ENCODE measurements around the gene BBS9. TPM values are rescaled to one million over a fixed set of nuclear protein-coding genes. Genes with fewer than 3 reads are reported as not detected.

BBS9 gene
- polyA plus RNA-seq, 3 donors = 2.7 to 10.6 (median 4.8) TPM

DNA sequence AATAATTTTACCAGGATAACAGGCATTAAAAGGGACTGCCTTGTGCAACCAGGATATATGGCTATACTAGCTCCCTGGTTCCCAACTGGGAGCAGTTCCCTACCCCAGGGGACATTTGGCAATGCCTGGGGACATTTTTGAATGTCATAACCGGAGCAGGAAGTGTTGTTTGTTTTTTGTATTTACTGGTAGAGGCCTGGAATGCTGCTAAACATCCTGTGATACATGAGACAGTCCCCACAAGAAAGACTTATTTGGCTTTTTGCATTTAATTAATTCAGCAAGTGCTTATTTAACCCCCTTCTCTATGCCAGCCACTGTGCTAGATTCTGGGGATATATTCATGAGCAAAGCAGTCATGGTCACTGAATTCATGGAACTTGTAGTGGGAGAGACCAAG, 181.2 kb downstream of the BBS9 start:
- 55 to 57% (median 55%) methylated on average over 1 of the region's 1 CpG for WGBS, 3 donors
- no peak overlapping the region for H3K27ac ChIP-seq (ENCODE audit: low read depth, low read length)

DNA sequence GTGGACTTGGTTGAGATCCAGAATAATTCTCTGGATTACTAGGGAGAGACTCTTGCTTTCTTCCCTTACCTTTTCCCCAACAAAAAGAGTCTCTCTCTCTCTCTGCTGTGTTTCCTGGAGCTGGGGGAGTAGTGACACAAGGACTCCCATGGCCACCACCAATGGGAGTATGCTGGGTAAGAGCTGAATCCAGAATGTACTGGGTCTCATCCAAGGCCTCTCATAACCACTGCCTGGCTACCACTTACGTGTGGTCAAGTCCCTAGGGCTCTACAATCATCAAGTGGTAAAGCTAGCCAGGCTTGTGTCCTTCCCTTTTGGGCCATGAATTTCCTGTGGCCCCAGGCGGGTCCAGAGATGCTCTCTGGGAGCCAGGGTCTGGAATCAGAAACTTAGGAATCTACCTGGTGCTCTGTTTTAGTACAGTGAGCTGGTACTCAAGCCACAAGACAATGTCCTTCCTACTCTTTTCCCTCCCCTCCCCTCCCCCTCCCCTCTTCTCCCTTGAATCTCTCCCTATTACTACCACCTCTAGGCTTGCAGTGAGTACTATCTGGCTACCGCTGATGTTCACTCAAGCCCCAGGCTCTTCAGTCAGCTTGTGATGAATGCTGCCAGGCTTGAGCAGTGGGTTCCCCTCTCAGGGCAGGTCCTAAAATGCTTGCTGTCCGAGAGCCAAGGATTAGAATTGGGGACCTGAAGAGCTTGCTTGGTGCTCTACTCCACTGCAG, 196.6 kb downstream of the BBS9 start:
- H3K27ac ChIP-seq (ENCODE audit: low read depth, low read length) = no peak overlapping the region
- WGBS, 3 donors = 90 to 94% (median 93%) methylated on average over 4 of the region's 4 CpGs

GRCh38 chr7:33326485-33326848, 197.1 kb downstream of the BBS9 start:
- H3K27ac ChIP-seq (ENCODE audit: low read depth, low read length) = no peak overlapping the region
- WGBS, 3 donors = 81 to 98% (median 98%) methylated on average over 3 of the region's 3 CpGs

DNA sequence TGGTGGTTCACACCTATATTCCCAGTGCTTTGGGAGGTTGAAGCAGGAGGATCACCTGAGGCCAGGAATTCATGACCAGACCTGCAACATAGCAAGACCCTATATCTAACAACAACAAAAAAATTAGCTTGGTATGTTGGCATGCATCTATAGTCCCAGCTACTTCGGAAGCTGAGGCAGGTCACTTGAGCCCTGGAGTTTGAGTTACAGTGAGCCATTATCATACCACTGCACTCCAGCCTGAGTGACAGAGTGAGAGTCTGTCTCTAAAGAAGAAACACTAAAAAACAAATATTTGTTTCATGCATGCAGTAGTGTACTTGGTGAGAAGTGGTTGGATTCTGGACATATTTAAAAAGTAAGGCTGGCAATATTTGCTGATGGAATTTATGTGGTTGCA, 198.1 kb downstream of the BBS9 start:
- WGBS, 3 donors = 73 to 97% (median 90%) methylated on average over 1 of the region's 1 CpG
- H3K27ac ChIP-seq (ENCODE audit: low read depth, low read length) = no peak overlapping the region

GRCh38 chr7:33334349-33334748, 205.0 kb downstream of the BBS9 start:
- no peak overlapping the region for H3K27ac ChIP-seq (ENCODE audit: low read depth, low read length)
- 80 to 89% (median 88%) methylated on average over 3 of the region's 3 CpGs for WGBS, 3 donors

- 91 to 94% (median 93%) methylated on average over 2 of the region's 2 CpGs for WGBS, 3 donors
- no peak overlapping the region for H3K27ac ChIP-seq (ENCODE audit: low read depth, low read length)
Measured at GRCh38 chr7:33336820-33337219, 207.5 kb downstream of the BBS9 start.

DNA sequence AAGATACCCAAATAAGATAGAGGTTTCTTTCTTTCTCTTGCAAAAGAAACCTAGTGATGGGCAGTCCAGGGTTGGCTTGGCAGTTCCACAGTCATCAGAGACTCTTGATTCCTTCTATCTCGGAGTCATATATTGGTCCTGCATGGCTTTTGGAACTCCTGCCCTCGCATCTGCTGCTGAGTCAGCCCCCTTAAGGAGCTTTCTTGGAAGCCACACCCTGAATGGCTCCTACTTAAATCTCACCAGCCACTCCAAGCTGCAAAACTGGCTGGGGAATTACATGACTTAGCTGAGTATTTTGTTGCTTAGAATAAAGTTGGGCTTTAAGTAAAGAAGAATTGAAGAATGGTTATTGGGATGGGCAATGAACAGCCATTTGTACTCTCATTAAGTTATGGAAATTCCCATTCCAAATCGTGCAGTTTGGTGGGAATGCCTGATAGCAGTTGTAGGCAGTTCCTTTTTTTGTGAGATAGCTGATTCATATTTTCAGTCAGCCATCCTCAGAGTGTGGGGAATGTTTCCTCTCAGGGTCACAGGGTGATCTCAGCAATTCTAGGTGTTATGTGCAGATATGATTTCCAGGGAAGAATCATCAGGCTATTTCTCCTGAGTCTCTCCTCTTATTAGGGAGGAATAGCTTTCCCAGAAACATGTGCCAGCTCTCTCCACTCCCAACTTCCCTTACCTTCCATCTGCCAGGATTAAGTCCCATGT, 209.9 kb downstream of the BBS9 start:
- WGBS, 3 donors = 70 to 79% (median 74%) methylated on average over 3 of the region's 3 CpGs
- no peak overlapping the region for H3K27ac ChIP-seq (ENCODE audit: low read depth, low read length)

GRCh38 chr7:33346055-33346454, 216.7 kb downstream of the BBS9 start:
- WGBS, 3 donors = 98 to 99% (median 98%) methylated on average over 3 of the region's 3 CpGs

GRCh38 chr7:33350577-33350976, 221.2 kb downstream of the BBS9 start:
- 94 to 97% (median 96%) methylated on average over 7 of the region's 7 CpGs for WGBS, 3 donors
- no peak overlapping the region for H3K27ac ChIP-seq (ENCODE audit: low read depth, low read length)

More at GRCh38 chr7:33346055-33346454, 216.7 kb downstream of the BBS9 start:
- no peak overlapping the region for H3K27ac ChIP-seq (ENCODE audit: low read depth, low read length)

DNA sequence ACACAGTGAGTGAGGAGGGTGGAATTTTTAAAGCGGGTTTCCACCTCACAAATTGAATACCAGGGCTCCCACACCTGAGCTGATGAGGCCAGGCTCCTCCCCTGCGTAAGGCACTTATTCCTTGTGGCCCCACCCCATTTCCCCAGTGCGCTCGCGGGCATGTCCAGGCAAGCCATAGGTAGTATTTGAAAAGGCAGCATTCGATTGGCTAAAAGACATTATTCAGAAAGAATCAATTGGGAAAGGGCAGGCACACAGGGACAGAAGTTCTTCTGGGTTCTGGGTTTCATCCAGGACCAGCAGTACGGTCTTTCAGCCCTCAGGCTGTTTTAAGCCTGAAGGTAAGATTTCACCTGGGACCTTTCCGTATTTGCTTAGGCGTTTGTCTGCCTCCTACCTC, 222.3 kb downstream of the BBS9 start:
- 96 to 99% (median 97%) methylated on average over 9 of the region's 9 CpGs for WGBS, 3 donors
- H3K27ac ChIP-seq (ENCODE audit: low read depth, low read length) = no peak overlapping the region

- 69 to 88% (median 74%) methylated on average over 5 of the region's 5 CpGs for WGBS, 3 donors
- H3K27ac ChIP-seq (ENCODE audit: low read depth, low read length) = no peak overlapping the region
Measured at GRCh38 chr7:33354201-33354600, 224.8 kb downstream of the BBS9 start.

DNA sequence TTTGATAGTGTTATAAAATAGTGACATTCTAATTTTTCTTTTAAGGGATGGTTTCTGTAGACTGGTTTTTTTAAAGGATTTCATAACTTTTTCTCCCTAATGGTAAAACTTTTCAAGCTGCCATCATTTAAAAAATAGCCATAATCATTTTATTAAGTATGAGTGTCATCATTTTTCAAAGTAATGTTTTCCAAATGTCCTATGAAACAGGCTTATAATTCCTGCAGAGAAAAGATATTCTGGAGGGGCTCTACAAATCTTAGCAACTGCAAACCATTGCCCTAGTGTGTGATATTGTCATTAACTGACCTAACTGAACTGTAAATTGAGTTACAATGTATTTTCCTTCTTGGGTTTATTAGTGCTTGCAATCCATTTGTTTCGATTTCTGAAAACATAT, 226.0 kb downstream of the BBS9 start:
- WGBS, 3 donors = 94 to 96% (median 95%) methylated on average over 1 of the region's 1 CpG
- no peak overlapping the region for H3K27ac ChIP-seq (ENCODE audit: low read depth, low read length)

- WGBS, 3 donors = 89 to 94% (median 93%) methylated on average over 2 of the region's 2 CpGs
- no peak overlapping the region for H3K27ac ChIP-seq (ENCODE audit: low read depth, low read length)
Measured at GRCh38 chr7:33356336-33356735, 227.0 kb downstream of the BBS9 start.

GRCh38 chr7:33357846-33358245, 228.5 kb downstream of the BBS9 start:
- WGBS, 3 donors = 91 to 96% (median 94%) methylated on average over 2 of the region's 2 CpGs
- H3K27ac ChIP-seq (ENCODE audit: low read depth, low read length) = no peak overlapping the region

DNA sequence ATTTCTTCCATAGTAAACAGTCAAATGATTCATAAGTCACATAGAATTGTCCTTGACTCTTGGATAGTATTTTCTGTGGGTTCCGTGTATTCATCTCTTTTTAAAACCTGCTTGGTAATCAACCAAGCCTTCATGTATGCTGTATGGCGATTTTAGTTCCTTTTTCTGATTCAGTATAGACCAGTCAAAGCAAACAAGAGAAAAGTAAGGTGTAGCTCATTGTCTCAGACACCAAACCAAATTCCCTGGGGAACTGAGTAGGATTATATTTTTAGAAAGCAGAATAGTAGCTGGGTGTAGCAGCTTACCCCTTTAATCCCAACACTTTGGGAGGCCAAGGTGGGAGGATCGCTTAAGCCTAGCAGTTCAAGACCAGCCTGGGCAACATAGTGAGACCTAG, 240.5 kb downstream of the BBS9 start:
- no peak overlapping the region for H3K27ac ChIP-seq (ENCODE audit: low read depth, low read length)
- whole genome bisulfite sequencing, 3 donors = 89 to 98% (median 95%) methylated on average over 3 of the region's 3 CpGs

- no peak overlapping the region for H3K27ac ChIP-seq (ENCODE audit: low read depth, low read length)
- WGBS, 3 donors = 93 to 95% (median 94%) methylated on average over 3 of the region's 3 CpGs
Measured at GRCh38 chr7:33373195-33373594, 243.8 kb downstream of the BBS9 start.

DNA sequence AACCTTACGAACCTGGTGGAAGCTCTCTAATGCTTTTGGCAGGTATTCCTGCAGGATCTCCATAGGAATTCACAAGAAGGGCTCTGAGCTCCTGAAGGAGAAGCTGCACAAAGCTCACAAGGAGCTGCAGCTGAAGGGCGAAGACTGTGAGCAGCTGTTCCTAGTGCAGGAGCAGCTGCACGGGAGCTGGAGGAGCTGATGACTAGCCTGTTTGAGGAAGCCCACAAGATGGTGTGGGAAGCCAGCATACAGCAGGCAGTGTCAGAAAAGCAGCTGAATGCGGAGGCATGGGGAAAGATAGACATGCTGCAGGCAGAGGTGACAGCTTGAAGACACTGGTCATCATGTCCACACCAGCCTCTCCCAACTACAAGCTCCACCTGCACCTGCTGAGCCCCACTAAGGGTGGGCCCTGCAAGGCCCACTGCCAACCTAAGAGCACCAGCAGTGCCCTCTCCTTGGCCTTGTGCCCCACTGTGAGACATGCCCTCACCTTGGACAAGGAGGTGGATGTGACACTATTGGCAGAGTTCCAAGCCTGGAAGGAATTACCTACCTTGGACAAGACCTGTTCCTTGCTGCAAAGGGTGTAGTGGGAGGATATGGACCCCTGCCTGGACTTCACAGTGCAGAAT, 250.6 kb downstream of the BBS9 start:
- H3K27ac ChIP-seq (ENCODE audit: low read depth, low read length) = no peak overlapping the region
- WGBS, 3 donors = 92 to 98% (median 96%) methylated on average over 4 of the region's 4 CpGs

DNA sequence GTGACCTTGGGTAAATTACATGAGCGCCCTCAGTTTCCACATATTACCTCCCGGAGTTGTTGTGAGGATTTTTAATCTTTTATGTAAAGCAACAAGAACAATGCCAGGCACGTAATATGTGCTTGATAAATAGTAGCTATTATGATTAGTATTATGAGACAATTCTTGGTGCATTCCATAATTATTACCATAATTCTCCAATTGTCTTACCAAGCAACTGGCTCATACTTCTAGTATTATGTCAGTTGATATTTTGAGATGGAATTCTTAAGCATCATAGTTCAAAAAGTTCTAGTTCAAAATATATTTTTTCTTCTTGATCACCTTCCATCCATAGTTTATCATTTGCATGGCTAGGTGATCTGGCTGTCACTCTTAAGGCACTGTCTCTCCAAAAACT, 259.0 kb downstream of the BBS9 start:
- H3K27ac ChIP-seq (ENCODE audit: low read depth, low read length) = no peak overlapping the region
- 90 to 95% (median 94%) methylated on average over 3 of the region's 3 CpGs for WGBS, 3 donors

GRCh38 chr7:33392148-33392547, 262.8 kb downstream of the BBS9 start:
- 72 to 95% (median 90%) methylated on average over 1 of the region's 1 CpG for WGBS, 3 donors
- no peak overlapping the region for H3K27ac ChIP-seq (ENCODE audit: low read depth, low read length)

- no peak overlapping the region for H3K27ac ChIP-seq (ENCODE audit: low read depth, low read length)
Measured at GRCh38 chr7:33393770-33394169, 264.4 kb downstream of the BBS9 start.

Data from adipose tissue (tissue), 3 donors.